NK-92 treated with Interleukin-12 subunit alpha and Interleukin-12 subunit beta, amount 100 ng/mL, for 24 hours (cell line): Measurements from ENCODE around the gene SLC25A3.
"Not testable (repeated sequence)": the region's sequence is repeated elsewhere in the genome, so short reads cannot be mapped to it uniquely, and the experiment has no call there.

Experiments used
- DNase-seq: peaks from one replicate; lab custom pipeline; 2025; lab: John Stamatoyannopoulos, UW

The SLC25A3 gene

GRCh38 chr12:98593351-98594049, at the start of gene SLC25A3:
TSS of gene SLC25A3 (plus strand) at chr12:98593686. CDS start at chr12:98593979, 293 bp downstream.
- peak; percentile 86 for DNase-seq

DNA sequence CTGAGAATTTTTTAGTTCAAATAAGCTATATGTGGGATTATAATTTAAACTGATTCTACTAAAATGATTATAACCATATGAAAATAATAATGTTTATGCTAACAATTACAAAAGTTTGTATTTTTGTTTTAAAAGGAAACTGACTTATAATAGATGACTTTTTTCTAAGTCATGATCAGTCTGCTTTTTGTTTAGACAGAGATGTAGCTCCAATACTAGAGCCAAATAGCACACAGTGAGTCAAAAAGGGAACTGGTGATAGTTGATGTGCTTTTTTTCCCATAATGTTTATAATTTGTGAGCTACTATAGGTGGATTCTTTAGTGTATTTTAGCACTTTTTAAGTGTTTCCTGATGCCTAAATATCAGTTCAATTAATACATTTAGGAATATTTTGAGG, 49.8 kb upstream of the SLC25A3 start:
- no peak for DNase-seq

DNA sequence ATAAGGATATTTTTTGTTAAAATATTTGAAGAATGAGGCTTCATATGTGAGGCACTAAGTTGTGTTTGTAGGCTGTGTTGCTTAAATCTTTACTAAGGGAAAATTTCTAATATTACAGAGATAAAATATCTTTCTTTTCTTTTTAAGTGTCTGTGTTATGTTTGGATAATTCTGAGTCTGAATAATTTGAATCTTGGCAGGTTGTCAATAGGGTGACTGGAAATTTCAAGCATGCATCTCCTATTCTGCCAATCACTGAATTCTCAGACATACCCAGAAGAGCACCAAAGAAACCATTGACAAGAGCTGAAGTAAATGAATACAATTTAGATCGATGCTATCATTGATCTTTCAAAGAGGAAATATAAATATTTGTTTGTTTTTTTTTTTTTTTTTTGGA, 48.7 kb upstream of the SLC25A3 start:
- no peak for DNase-seq

- DNase-seq: no peak
Observed at GRCh38 chr12:98549371-98550110, 43.9 kb upstream of the SLC25A3 start.

GRCh38 chr12:98551787-98552186, 41.7 kb upstream of the SLC25A3 start:
- DNase-seq: no peak

GRCh38 chr12:98558097-98558496, 35.4 kb upstream of the SLC25A3 start:
- DNase-seq: not testable (repeated sequence)

DNA sequence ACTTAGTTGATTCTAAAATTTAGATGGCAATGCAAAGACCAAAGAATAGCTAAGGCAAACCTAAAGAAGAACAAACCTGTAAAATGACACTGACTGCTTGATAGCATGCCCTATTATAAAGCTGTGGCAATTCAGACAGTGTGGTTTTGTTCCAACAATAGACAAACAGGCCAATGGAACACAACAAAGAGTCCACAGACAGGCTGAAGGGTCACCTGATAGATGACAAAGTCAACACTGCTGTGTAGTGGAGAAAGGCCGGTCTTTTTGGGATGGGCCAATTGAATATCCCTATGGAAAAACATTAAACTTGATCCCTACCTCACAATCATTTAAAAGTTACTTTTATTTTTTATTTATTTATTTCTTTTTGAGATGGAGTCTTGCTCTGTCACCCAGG, 33.8 kb upstream of the SLC25A3 start:
- DNase-seq: no peak

- DNase-seq: no peak
Observed at GRCh38 chr12:98561846-98562245, 31.6 kb upstream of the SLC25A3 start.

GRCh38 chr12:98572010-98572409, 21.5 kb upstream of the SLC25A3 start:
- no peak for DNase-seq

- no peak for DNase-seq
Observed at GRCh38 chr12:98574110-98574509, 19.4 kb upstream of the SLC25A3 start.

DNA sequence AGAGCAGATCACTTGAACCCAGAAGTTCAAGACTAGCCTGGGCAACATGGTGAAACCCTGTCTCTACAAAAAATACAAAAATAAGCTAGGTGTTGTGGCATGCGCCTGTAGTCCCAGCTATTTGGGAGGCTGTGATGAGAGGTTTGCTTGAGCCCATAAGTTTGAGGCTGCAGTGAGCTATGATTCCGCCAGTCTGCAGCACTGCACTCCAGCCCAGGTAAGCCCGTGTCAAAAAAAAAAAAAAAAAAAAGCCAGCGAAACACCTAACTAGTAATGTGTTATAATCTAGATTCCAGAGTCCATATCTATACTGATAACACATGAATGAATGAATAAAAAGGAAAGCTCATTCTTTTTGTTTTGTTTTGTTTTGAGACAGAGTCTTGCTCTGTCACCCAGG, 18.5 kb upstream of the SLC25A3 start:
- DNase-seq: no peak

GRCh38 chr12:98576795-98577194, 16.7 kb upstream of the SLC25A3 start:
- DNase-seq: not testable (repeated sequence)

GRCh38 chr12:98578392-98578791, 15.1 kb upstream of the SLC25A3 start:
- no peak for DNase-seq

DNA sequence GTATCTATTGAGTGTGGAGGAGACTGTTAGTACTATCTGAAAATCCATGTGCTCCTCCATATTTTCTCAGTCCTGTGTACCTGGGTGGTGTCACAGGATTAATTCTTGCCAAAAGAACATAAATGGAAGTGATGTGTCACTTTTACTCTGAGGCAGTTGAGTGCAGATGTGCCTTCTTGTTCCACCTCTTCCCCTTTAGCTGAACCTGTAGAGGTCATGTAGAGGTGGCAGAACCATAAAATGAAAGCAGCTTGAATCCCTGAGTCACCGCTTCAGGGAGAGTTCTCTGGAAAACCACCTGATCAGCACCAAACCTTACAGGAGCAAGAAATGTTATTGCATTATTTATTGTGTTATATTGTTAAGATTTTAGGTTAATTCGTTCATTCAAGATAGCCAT, 14.7 kb upstream of the SLC25A3 start:
- no peak for DNase-seq

- no peak for DNase-seq
Observed at GRCh38 chr12:98579347-98579746, 14.1 kb upstream of the SLC25A3 start.

DNA sequence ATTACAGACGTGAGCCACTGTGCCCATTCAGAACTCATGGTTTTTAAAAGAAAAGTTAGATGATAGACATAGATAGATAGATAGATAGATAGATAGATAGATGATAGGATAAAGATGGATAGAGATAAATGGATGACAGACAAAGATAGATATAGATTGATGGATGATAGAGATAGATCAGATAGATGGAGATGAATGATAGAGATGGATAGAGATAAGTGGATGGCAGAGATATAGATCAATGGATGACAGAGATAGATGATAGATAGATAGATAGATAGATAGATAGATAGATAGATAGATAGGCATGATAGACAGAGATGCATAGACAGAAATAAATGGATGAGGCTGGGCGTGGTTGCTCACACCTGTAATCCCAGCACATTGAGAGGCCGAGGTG, 13.7 kb upstream of the SLC25A3 start:
- no peak for DNase-seq

GRCh38 chr12:98580695-98581094, 12.8 kb upstream of the SLC25A3 start:
- no peak for DNase-seq

DNA sequence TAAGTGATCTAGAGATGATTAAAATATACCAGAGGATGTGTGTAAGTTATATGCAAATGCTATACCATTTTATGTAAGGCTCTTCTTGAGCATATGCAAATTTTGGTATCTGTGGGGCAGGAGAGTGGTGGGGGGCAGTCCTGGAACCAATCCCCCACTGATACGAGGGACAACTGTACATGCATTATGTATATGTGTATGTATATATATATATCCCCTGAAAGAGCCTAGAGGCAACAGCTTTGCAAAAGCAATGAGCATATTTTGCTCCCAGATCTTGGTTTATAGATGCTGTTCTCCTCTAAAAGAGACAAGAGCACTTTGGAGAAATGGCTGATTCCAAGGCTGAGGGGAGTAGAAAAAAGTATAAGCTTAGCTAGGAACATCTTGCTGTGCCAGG, 12.4 kb upstream of the SLC25A3 start:
- DNase-seq: no peak

GRCh38 chr12:98582093-98582492, 11.4 kb upstream of the SLC25A3 start:
- DNase-seq: no peak

GRCh38 chr12:98587084-98587483, 6.4 kb upstream of the SLC25A3 start:
- DNase-seq: no peak

DNA sequence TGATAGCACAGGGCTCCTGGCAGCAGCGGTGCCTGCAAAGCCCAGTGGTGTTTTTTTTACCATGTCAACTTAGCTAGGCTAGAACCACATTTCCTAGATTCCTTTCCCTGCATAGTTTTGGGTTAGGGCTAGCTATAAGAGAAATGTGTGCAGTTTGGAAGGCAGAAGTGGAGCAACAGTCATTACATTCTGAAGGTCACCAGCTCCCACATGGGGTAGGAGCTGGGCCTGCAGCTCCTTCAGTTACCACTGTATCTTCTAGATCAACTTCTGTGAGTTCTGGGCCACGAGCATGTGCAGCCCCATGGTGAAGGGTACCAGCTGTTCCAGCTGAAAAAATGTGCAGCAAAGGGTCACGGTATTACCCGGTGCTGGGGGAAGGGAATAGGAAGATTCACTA, 2.3 kb upstream of the SLC25A3 start:
- no peak for DNase-seq

DNA sequence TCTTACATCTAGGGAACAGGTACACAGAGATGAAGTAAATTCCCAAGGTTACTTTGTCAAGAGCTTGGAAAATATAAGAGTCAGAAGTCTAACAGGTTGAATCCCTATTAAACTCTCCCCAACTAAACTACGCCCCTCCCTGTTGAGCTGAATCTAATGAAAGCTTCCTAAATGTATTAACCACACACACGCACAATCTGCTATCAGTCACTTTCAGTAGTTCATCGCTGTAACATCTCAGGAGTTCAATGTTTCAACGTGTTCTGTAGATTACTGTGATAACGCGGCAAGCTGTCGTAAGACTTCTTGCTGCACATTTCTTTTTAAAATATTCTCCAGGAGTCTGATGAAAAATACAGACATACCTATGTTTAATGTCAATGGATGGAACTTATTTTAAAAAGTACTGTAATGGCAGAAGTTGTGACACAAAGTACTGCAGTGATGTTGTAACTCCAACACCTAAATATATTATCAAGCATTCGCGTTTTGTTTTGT, 612 bp upstream of the SLC25A3 start:
- DNase-seq: no peak

DNA sequence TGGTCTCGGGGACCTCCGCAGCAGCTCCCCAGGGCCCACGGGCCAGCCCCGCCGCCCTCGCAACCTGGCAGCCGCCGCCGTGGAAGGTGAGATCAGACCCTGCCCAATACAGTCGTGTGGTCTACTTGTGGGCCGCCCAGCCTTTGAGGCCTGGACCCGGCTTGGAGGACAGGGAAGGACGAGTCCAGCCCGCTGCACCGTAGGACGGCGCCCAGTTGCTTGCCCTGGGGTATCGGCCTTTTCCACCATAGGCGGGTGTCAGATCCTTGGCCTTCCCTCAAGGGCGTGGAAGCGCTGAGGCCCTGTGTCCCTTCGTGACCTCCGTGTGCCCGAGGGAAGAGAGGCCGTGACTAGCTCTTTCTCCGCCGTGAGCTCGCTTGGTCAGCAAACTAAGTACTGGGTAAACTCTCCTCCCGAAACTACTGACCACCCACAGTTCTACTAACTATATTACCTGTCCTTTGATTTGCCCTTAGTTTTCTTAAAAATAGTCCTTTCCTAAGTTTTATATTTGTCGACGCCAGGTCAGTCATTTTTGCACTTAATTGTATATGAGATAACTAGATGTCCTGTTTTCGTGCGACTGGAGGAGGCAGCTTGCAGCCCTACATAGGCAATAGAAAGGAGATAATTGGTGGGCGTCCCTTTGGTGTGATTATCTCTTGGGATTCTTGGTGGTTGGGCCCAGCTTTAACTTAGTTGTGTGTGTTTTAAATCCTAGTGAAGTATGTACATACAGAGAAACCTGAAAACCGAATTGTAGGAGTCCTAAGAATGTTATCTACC, 757 bp downstream of the SLC25A3 start:
- no peak for DNase-seq
